CD4-positive, alpha-beta T cell treated with Interleukin-4 for 4 hours (primary cell): ENCODE measurements around the gene HHATL.
A peak's percentile ranks its signal among the peaks of the same experiment; 100 is the strongest.

Experiments used
- DNase-seq: peaks from one replicate; pipeline ENCODE4 v3.0.0-alpha.2; 2020

Gene HHATL, protein sequence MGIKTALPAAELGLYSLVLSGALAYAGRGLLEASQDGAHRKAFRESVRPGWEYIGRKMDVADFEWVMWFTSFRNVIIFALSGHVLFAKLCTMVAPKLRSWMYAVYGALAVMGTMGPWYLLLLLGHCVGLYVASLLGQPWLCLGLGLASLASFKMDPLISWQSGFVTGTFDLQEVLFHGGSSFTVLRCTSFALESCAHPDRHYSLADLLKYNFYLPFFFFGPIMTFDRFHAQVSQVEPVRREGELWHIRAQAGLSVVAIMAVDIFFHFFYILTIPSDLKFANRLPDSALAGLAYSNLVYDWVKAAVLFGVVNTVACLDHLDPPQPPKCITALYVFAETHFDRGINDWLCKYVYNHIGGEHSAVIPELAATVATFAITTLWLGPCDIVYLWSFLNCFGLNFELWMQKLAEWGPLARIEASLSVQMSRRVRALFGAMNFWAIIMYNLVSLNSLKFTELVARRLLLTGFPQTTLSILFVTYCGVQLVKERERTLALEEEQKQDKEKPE

DNA sequence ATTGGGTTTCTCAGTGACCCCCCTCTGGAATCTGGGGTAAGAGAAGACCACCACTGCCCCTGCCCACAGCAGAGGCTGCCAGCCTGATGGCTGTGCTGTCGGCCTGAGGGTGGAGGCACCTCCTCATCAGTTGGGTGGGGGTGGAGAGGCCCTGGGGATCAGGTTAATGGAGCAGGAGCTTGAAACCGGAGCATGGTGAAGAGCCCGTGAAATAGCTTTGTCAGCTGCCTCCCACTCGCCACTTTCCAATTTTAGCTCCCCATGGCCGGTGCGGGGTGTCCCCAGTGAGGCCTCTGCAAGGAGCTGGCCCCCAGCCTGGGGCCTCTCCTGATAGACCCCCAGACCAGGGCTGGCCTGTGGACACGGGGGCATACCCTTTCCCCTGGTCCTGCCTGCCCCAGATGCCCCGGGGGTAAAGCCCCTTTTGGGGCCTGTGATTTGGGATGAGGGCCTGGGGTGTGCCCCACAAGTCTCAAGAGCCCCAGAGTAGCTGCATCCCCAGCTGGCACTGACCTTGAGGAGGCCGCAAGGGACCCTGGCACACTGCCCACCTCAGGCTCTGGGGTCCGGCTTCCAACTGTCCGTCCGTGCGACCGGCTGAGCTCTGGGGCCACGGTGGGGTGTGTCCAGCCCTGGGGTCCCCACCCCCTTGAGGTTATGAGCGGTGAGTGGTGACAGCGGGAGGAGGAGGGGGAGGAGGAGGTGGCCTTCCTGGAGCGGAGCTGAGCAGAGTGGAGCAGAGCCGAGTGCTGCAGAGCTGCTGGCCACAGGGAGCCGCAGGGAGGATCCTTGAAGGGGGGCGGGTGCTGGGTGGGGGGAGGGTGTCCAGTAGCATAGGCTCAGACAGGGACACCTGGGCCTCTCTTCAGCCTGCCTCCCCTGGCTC is at the start of gene HHATL:
Gene HHATL (minus strand): TSS at position 733 of the 886 bp plus-strand sequence. CDS start 1,972 bp downstream, outside the sequence.
- no peak for DNase-seq

DNA sequence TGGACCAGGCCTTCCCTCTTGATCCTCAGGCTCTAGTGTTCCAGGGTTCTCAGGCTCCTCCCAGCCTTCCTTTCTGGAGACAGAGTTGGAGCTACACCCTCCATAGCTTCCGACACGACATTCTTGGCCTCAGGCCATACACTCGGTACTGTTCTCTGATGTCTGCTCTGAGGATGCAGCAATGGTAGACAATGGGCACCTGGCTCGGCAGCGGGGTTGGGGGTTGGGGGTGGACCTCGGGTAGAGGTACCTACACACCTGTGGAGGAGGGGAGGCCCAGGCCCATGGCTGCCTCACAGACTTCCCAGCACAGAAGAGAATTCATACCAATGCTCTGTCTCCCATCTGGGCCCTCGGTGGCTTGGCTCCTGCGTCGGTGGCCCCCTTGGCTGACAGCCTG is 49.0 kb upstream of the HHATL start:
- DNase-seq, result no peak

DNA sequence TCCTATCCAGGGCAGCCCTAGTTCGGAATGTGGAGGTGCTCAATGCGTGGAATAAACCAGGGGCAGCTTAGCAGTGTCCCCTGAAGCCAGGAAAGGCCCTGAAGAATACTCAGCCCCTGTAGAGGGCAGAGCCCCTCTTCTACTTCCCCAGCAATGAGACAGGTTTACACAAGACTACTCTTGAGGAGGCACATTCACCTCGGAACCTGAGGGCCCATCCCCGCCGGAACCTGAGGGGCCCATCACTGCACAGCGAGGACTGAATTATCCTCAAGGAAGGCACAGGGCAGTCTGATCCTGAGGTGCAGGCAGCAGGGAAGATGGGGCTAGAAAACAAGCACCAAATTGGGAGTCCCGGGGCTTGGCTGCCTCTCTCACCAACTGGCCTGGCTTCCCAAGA is 48.2 kb upstream of the HHATL start:
- DNase-seq, result no peak

DNA sequence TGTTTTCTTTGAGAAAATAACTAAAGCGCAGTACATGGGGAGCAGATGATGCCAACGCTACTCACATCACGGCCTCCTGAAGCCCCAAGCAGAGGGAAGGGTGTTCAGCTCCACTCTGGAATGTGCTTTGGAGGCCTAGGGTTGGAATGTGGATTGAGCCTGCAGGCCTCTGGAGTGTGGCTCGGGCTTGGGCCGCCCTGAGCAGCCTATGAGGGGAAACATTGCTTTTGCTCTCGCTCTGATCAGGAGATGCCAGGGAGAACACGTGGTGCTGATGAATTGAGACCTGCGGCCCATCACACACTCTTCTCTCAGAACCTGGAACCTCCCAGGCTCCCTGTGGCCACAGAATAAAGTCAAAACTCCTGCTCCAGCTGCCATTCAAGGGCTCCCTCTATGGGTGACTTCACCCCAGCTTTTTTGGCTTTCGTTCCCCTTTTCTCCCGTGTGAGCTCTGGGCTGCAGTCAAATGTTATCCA is 47.2 kb upstream of the HHATL start:
- no peak for DNase-seq

DNA sequence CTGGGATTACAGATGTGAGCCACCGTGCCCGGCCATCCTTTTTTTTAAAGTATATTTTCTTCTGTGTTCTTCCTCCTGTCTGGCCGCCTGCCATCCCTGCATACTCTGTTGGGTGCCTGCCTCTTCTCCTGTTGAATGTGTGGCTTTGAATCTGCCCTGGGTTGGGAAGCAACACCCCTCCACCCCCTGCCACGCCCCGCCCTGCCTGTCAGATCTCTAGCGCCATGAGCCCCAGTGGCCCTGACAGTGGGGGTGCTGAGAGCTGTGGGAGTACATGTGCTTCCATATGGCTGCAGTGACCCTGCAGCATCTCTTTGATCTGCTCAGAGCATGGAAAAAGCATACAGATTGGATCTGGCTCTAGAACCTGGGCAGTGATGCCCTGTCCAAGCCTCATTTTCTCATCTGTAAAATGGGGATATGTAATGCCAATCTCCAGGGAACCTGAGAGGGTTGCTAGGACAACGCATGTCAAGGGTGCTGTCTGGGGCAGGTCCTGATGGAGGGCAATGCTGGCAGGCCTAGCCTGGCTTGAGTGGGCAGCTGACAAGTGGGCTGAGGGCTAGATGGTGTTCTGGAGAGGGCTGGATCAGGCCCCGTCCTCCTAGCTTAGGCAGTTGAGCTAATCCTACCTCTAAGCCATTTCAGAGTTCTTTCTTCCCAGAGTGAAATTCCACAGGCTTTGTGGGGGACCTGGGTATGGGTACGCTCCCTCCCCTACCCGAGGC is 46.6 kb upstream of the HHATL start:
- no peak for DNase-seq

DNA sequence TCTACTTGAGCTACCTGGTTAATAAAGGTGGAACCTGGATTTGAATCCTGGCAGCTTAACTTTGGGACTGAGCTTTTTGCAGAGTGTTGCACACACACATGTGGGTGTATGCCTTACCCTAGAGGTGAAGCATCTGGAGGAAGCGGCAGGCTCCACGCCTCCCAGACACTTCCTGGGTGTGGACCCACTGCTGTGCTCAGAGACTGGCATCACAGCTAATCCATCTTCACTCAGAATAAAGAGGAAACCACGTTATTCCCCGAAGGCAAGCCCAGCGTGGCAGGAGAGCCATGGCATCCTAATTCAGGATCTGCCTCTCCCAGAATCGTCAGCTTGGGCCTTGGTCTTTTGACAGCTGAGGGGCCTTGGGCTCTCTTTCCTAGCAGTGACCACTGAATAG is 45.0 kb upstream of the HHATL start:
- peak; percentile 46 for DNase-seq

DNA sequence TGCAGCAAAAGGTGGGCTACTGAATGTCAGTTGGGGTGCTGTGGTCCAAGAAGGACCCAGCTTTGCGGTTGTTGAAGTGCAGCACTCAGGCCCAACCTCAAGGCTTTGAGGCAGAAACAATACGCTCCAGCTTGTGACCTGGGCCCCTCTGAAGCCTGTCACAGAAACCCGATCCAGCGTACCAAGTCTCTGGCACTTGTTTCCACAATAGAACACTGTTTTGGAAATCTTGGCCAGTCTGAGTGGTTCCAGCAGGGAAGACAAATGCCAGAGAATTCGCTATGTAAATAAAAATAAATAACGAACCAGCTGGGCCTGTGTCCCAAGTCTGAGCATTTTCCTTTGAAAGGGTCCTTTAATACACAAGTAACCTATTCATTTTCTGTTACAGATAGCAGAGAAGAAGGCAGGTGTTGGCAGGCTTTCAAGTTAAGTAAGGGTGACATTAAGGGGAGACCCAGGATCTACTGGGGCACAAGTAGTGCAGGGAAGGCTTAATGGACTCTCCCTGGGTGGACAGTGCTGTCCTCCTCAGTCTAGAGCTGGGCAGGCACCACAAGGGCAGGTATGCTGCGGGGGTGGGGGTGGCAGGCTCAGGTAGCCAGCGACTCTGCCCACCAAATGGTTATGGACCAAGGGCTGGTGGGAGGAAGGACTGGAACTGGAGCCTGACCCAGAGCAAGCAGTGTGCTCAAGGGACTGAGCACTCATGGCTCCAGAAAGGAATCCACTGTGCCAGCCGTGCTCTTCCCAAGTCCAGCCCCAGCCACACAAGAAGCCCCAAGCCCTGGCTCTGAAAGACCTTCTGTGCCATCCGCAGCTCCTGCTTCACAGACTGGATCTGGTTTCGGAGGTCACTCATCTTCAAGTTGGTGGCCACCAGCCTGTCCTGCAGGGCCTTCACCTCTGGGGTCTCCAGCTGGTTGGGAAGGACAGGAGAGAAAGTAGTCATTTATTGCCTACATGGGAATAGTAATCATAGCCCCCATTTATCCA is 44.2 kb upstream of the HHATL start:
- no peak for DNase-seq

DNA sequence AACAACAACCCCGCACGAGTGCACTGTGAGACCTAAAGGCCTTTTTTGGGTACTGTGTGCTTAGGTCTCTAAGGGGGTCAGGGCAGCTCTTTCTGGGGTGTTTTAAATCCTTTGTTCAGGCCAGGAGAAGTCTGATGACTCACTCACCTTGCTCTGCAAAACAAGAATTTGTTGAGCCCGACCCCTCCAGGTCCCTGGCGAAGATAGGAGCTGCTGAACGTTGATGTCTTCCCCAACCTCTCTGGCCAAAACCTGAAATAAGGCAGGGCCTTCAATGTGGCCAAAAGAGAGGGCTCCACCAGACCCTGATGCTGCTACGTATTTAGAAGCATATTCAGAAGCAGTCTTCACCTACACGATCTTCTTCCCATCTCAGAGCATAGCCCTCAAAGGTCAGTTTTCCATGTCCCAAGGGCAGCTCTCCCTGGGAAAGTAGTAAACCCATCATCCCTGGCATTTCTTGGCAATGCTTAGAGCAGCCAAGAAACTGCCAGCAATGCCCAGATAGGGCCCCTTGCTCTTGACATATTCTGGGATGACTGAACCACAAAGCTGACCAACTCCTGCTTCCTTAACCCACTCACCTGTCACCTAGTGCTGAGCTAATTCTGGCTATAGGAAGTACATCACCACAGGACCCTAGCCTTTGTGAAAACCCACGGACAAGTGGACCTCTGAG is 43.3 kb upstream of the HHATL start:
- DNase-seq, result no peak

DNA sequence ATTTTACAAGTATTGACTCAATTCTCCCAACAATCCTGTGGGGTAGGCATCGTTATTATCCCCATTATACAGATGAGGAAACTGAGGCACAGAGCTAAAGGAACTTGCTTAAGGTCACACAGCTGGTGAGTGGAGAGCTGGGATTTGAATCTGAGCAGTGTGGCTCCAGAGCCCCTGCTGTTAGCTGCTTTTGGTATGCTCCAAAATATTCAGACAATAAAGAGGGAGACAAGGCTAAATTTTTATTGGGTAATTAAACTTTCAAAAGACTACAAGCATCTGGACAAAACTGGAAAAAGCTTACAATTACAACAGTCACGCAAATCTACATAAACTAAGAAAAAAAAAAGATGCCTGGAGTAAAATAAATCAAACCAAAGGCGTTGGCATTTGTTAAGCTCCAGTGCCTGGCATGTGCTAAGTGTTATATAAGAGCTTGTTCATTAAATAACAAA is 42.7 kb upstream of the HHATL start:
- no peak for DNase-seq

DNA sequence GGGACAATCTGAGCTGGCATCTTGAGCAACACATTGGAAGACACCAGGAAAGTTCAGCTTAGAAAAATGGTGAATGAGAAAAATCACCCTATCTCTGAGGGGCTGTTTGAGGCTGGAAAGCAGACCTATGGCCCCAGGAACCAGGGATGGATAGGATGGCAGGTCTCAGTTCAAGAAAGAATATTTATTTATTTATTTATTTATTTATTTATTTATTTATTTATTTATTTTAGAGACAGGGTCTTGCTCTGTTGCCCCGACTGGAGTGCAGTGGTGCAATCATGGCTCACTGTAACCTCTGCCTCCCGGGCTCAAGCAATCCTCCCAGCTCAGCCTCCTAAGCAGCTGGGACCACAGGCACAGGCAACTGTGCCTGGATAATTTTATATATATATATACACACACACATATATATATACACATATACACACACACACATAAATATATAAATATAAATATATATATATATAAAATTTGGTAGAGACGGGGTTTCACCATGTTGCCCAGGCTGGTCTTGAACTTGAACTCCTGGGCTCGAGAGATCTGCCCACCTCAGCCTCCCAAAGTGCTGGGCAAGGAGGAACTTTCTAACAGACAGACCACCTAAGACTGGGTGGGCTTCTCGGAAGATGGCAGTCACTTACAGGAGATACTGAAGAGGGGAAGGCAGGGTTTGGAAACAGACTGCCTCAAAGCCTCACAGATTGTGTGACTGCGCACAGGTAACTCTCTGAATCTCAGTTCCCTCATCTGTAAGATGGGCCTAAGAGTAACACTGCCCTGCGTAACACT is 40.8 kb upstream of the HHATL start:
- no peak for DNase-seq

DNA sequence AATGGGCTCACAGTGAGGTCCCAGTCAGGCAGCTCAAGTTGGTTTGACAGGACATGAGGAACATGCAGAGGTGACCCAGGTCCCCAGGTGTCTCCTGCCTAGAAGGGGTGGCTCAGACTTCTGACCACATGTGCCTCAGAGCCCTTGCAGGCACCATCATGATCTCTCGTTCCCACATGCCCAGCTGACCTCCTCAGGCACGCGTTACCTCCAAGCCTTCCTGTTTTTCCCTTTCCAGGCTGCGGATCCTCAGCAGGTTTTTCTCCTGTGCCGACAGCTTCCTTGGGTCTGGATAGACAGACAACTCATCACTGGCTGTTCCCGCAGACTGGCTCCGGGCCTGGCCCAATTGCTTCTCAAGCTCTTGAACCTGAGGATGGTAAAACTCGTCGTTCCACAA is 40.1 kb upstream of the HHATL start:
- no peak for DNase-seq

DNA sequence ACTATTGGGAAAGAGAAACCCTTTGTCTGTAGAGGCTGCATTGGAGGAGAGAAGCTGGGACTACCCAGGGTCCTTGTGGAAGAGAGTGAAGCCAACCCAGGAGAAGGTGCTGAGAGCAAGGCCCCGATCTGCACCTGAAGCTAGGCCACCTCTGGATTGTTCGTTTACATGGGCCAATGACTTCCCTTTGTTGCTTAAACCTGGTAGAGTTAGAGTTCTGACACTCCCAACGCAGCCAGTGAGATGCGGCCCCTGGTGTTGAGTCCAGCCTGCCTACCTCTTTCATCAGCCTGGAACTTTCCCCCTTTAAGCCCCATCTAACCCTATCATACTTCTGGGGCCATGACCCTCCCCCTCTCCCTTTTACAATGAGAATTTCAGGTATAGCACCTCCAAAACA is 39.7 kb upstream of the HHATL start:
- no peak for DNase-seq

DNA sequence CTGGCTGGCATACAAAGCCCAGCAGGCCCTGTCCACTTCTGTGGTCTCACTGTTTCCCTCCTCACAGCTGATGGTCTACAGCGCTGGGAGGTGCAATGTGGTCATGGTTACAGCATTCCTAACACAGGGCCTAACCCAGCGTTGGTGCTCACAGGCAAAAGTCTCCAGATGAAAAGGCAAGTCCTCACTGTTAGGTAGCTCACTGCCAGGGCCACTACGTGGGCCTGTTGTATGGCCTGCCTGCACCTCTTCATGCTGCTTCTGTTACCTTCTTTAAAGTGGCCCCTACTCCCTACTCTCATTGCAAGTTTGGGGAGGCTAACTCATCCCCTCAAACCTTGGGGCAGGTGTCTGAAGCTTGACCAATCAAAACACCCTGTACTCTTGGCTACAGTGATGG is 39.2 kb upstream of the HHATL start:
- no peak for DNase-seq

DNA sequence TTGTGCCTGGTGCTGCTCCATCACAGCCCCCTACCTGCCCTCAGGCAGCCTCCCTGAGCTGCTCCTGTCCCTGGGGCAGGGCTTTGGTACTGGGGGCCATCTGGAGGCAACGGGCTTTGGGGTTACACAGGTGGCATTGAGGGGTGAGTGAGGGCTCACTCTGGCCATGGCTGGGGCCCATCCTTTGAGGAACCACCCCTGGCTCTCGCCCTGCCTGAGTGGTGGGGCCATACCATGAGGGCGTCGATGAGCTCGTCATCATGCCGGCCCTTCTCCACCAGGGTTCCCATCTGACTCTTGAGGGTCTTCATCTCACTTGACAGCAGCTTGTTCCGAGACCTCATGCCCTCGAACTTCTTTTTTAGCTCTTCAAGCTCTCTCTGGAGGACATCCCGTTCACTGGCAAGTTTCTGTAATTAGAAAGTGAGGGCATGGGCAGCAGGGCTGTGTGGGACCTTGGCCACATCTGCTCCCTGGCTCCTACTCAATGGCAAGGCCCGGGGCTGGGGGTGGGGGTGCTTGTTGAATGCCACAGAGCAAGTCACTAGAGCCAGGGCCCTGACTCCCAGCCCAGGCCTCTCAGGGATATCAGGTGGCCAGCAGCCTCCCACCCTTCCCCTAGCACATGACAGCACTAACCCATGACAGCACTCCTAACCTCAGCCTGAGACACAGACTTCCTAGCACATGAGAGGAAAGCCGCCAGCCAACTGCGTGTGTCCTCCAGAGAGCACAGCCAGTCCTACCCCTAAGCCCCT is 37.0 kb upstream of the HHATL start:
- no peak for DNase-seq

DNA sequence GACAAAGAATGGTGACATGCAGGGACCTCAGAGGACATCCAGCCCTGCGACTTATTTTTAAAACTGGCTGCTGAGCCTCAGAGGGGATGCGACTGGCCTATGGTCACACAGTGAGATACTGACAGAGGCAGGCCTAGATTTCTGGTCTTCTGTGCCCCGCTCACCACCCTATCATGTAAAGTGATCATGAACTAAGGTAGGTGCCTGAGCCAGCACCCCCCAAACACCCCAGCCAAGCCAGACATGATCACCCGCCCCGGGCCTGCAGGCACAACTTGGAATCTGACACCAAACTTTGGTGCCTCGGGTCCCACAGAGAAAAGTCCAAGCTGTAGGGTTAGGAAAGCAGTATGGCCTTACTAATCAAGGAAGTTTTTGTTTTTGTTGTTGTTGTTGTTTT is 33.9 kb upstream of the HHATL start:
- DNase-seq, result no peak

DNA sequence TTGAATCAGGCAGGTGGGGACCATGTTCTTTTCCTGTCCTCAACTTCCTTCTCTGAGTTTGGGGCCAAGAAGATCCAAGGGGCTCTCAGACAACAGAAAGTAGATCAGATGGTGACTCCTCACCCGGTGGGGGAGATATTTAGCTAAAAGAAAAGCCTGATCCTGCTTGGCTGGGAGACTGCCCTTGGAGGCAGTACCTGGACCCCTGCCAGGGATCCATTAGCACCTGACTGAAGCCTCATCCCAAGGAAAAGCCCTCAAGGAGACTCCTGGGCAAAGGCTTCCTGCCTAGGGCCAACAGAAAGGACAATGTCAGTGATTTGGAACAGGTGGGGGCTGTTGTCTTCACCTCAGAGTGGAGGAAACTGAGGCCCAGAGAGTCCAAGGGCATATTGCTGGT is 33.5 kb upstream of the HHATL start:
- DNase-seq, result no peak

DNA sequence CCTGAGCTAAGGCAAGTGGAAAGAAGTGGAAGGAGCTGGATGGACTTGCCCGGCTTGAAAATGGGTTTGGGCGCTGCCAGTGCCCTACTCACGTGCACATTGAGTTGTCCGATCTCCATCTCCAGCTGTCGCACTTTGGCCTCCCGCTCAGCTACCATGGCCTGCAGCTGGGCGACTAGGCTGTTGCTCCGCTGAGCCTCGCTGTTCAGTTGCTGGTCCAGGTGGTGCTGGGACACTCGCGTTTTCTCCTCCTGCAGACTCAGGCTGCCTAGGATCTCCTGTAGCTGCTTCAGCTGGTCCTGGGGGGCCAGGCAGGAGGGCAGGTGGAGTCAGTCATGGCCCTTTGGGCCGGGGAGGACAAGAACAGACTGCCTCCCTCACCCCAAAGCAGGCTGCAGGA is 33.0 kb upstream of the HHATL start:
- DNase-seq, result no peak

DNA sequence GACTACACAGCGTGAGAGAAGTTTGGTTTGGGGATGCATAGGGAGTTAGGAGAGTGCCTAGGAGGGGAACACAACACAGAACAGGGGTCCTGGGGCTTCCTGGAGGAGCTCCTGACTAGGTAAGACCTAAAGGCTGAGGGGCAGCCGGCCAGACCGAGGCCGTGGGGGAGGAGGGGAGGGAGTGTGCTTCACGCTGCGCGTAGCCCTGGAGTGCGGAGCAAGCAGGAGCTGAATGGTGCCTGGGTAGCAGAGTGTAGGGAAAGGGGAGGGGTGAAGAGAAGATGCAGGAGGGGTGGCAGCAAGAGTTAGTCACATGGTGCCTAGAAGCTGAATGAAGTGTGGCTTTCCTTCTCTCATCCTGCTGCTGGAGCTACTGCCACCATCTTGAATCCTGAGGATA is 32.4 kb upstream of the HHATL start:
- no peak for DNase-seq

DNA sequence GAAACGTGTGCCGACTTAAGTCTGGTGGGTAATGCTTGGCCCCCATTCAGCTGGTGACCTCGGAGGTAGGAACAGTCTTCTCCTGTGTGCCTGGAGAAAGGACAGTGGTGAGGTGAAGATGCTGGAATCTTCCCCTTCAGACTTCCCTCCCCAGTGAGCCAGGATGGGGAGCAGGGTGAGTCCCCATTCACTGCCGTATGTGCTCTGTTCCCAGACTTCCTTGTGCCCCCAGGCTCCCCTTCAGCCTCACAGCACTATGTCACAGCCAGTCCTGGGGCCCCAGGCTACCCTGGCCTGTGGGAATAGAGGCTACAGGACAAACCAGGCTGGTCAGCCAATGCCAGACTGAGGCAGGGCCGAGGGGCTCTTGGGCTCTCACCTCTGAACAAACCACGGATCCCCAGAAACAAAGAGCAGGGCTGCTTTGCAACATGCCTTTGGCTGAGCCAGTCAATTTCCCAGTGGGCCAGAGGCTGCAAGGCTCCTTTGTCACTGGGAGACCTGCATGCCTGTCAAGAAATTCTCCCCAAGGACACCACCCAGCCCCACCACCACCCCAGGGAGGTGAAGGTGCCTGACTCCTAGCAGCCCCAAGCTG is 31.8 kb upstream of the HHATL start:
- DNase-seq, result no peak
